22Rv1 (cell line): ENCODE measurements around the gene FBRSL1.

Experiments
- CTCF ChIP-seq: fragments of 450-650 bp; IDR thresholded peaks from 2 replicates; pipeline ENCODE4 v1.5.1; 2017; ENCODE audit warnings: mild to moderate bottlenecking
- ZFX ChIP-seq: fragments of 450-650 bp; IDR thresholded peaks from 2 replicates; pipeline ENCODE4 v1.6.1; 2017; ENCODE audit warnings: antibody characterized with exemption, borderline replicate concordance

GRCh38 chr12:132533584-132533958, 43.6 kb downstream of the FBRSL1 start:
- TF ChIP-seq CTCF (no peak), ZFX (no peak)
